ENCODE measurements around the gene ATP10A. TPM values are rescaled to one million over a fixed set of nuclear protein-coding genes. Genes with fewer than 3 reads are reported as not detected.

ATP10A gene
- total RNA-seq, 1 donor from 2014 or later: 1.9 TPM

- H3K36me3 Mint-ChIP-seq: no peaks in the 10 kb centered on the region
- TF ChIP-seq CTCF (conservative IDR thresholded peaks at IDR 0.05): no peak
- H3K9me3 Mint-ChIP-seq: no peaks in the 10 kb centered on the region
- no peak overlapping the region for H3K27ac Mint-ChIP-seq
- H3K27me3 Mint-ChIP-seq: peaks cover 7% of the 10 kb centered on the region
- no peak overlapping the region for H3K4me3 Mint-ChIP-seq
- no peak for DNase-seq (ENCODE audit: extremely low spot score, unreplicated experiment)
- H3K4me1 Mint-ChIP-seq (ENCODE audit: unreplicated experiment): peaks cover 17% of the 10 kb centered on the region
Measured at GRCh38 chr15:25676070-25676469, 187.1 kb downstream of the ATP10A start.

- no peaks in the 10 kb centered on the region for H3K36me3 Mint-ChIP-seq
- no peaks in the 10 kb centered on the region for H3K9me3 Mint-ChIP-seq
- peaks cover 24% of the 10 kb centered on the region for H3K4me1 Mint-ChIP-seq (ENCODE audit: unreplicated experiment)
- no peak overlapping the region for H3K4me3 Mint-ChIP-seq
- H3K27me3 Mint-ChIP-seq: peaks cover 11% of the 10 kb centered on the region
- no peak for TF ChIP-seq CTCF (conservative IDR thresholded peaks at IDR 0.05)
- no peak overlapping the region for H3K27ac Mint-ChIP-seq
- no peak for DNase-seq (ENCODE audit: extremely low spot score, unreplicated experiment)
Measured at GRCh38 chr15:25675396-25675795, 187.7 kb downstream of the ATP10A start.

GRCh38 chr15:25674913-25675312 is 188.2 kb downstream of the ATP10A start:
- no peak for TF ChIP-seq CTCF (conservative IDR thresholded peaks at IDR 0.05)
- no peak overlapping the region for H3K4me3 Mint-ChIP-seq
- H3K27me3 Mint-ChIP-seq: peaks cover 14% of the 10 kb centered on the region
- no peaks in the 10 kb centered on the region for H3K9me3 Mint-ChIP-seq
- no peak overlapping the region for H3K27ac Mint-ChIP-seq
- DNase-seq (ENCODE audit: extremely low spot score, unreplicated experiment): no peak
- peaks cover 28% of the 10 kb centered on the region for H3K4me1 Mint-ChIP-seq (ENCODE audit: unreplicated experiment)
- H3K36me3 Mint-ChIP-seq: no peaks in the 10 kb centered on the region

- H3K27ac Mint-ChIP-seq: no peak overlapping the region
- DNase-seq (ENCODE audit: extremely low spot score, unreplicated experiment): no peak
- H3K36me3 Mint-ChIP-seq: no peaks in the 10 kb centered on the region
- H3K9me3 Mint-ChIP-seq: no peaks in the 10 kb centered on the region
- no peak for TF ChIP-seq CTCF (conservative IDR thresholded peaks at IDR 0.05)
- H3K27me3 Mint-ChIP-seq: peaks cover 17% of the 10 kb centered on the region
- H3K4me1 Mint-ChIP-seq (ENCODE audit: unreplicated experiment): peaks cover 32% of the 10 kb centered on the region
- H3K4me3 Mint-ChIP-seq: no peak overlapping the region
Measured at GRCh38 chr15:25673972-25674371, 189.2 kb downstream of the ATP10A start.

- Mint-ChIP-seq H3K4me1 (ENCODE audit: unreplicated experiment) (peaks cover 32% of the 10 kb centered on the region), H3K9me3 (no peaks in the 10 kb centered on the region), H3K36me3 (no peaks in the 10 kb centered on the region), H3K4me3 (no peak overlapping the region), H3K27ac (no peak overlapping the region), H3K27me3 (peaks cover 14% of the 10 kb centered on the region)
- DNase-seq (ENCODE audit: extremely low spot score, unreplicated experiment): no peak
- TF ChIP-seq CTCF (conservative IDR thresholded peaks at IDR 0.05): no peak
Measured at GRCh38 chr15:25673351-25673750, 189.8 kb downstream of the ATP10A start.

GRCh38 chr15:25671132-25671531 is 192.0 kb downstream of the ATP10A start:
- DNase-seq (ENCODE audit: extremely low spot score, unreplicated experiment): no peak
- Mint-ChIP-seq H3K4me1 (ENCODE audit: unreplicated experiment) (peaks cover 32% of the 10 kb centered on the region), H3K4me3 (peak overlapping the region; percentile 75), H3K36me3 (no peaks in the 10 kb centered on the region), H3K9me3 (no peaks in the 10 kb centered on the region), H3K27me3 (peaks cover 14% of the 10 kb centered on the region), H3K27ac (no peak overlapping the region)
- no peak for TF ChIP-seq CTCF (conservative IDR thresholded peaks at IDR 0.05)

Data from type B pancreatic cell (in vitro differentiated cells).